DMS153 treated with DMSO at 0.1 percent for 48 hours (cell line): Measurements from ENCODE around the gene RBM10.

Source experiments
- DNase-seq: peaks from one replicate; lab custom pipeline; 2025; ENCODE audit not compliant: unreplicated experiment; lab: John Stamatoyannopoulos, UW

RBM10 gene

GRCh38 chrX:47232197-47232802 lies 87.3 kb downstream of the RBM10 start:
- no peak for DNase-seq

GRCh38 chrX:47232803-47233332 lies 87.8 kb downstream of the RBM10 start, which contains the start of gene USP11:
TSS of gene USP11 (plus strand) at chrX:47233009. CDS start at chrX:47233044, 35 bp downstream.
- peak; percentile 12 for DNase-seq

- peak; percentile 74 for DNase-seq
These were observed 88.5 kb downstream of the RBM10 start for GRCh38 chrX:47233333-47234113.

- DNase-seq: no peak
These were observed 89.6 kb downstream of the RBM10 start for GRCh38 chrX:47234583-47234982.

GRCh38 chrX:47235691-47236103 lies 90.7 kb downstream of the RBM10 start:
- no peak for DNase-seq
